Body of pancreas (tissue), 4 donors: Measurements from ENCODE around the gene CTDSPL. TPM values are rescaled to one million over a fixed set of nuclear protein-coding genes. Genes with fewer than 3 reads are reported as not detected.

Experiments used
- ATAC-seq: fragments of 150-250 bp; one replicate; pipeline ENCODE4 v1.9.1; 2016
- DNase-seq, 4 donors: peaks; one replicate each; pipeline ENCODE4 v3.0.0-alpha.2; 2019
- H3K27ac ChIP-seq, 4 donors: fragments of 200-600 bp; sonication (generic); 1 replicate in 3 of 4; 2 replicates in 1 of 4; pipeline versions ENCODE4 v1.5.1 to v1.6.1; 2016 to 2019; ENCODE audit warnings: mild to moderate bottlenecking in 1 of 4, mixed read lengths in 1 of 4, moderate library complexity in 1 of 4
- H3K27me3 ChIP-seq, 2 donors: fragments of 200-600 bp; sonication (generic); one replicate each; pipeline ENCODE4 v1.6.0; 2016; ENCODE audit warnings: mild to moderate bottlenecking in 1 of 2
- H3K36me3 ChIP-seq, 2 donors: fragments of 200-600 bp; sonication (generic); replicated peaks in 1 of 2; 2 replicates each; pipeline ENCODE4 v1.5.1; 2016; ENCODE audit warnings: low read depth in 2 of 2; ENCODE audit not compliant: insufficient read depth in 1 of 2
- H3K4me1 ChIP-seq: fragments of 200-600 bp; sonication (generic); one replicate; pipeline ENCODE4 v1.6.0; 2016
- H3K4me3 ChIP-seq, 2 donors: fragments of 200-600 bp; sonication (generic); 1 replicate in 1 of 2; 2 replicates in 1 of 2; pipeline ENCODE4 v1.5.1; 2016 to 2019
- H3K9me3 ChIP-seq, 3 donors: fragments of 200-600 bp; sonication (generic); 1 replicate in 2 of 3; 2 replicates in 1 of 3; pipeline ENCODE4 v1.5.1; 2016
- CTCF ChIP-seq, 7 experiments: fragments of 450-650 bp in 4 of 7; fragments of 200-600 bp in 3 of 7; sonication (generic) in 3 of 7; IDR thresholded peaks; one replicate each; pipeline ENCODE4 v1.5.1; 2016 to 2019; ENCODE audit warnings: antibody characterized with exemption in 7 of 7
- POLR2A ChIP-seq, 3 donors: fragments of 450-650 bp; IDR thresholded peaks; one replicate each; pipeline ENCODE4 v1.6.1; 2016; ENCODE audit warnings: antibody characterized with exemption in 3 of 3, mild to moderate bottlenecking in 2 of 3
- WGBS, 2 donors: methylation state at CpG; one replicate each; pipeline ENCODE4 v1.1.5; 2017; 5-methylcytosine and 5-hydroxymethylcytosine counted together
- intact Hi-C: fragments of 100-400 bp; cut with DNase I; formaldehyde crosslinking; loops from one replicate; pipeline ENCODE4 v1.15.1; 2023
- total RNA-seq, 2 donors: library from RNA; depleted of rRNA; stranded (reverse); fragments of >200 nt; gene quantifications; one replicate each; pipeline ENCODE4 v1.1.0, GENCODE V29; 2016

The CTDSPL gene
- total RNA-seq, 2 donors from 2014 or later: 23.6 to 25.4 TPM

GRCh38 chr3:37937156-37937555 lies 75.5 kb downstream of the CTDSPL start:
- intact Hi-C loops: no loop called here
- DNase-seq: no peak
- Histone ChIP-seq H3K9me3 (no peaks in the 10 kb centered on the region), H3K27me3 (no peaks in the 10 kb centered on the region), H3K27ac (peak overlapping the region; percentile 32 to 73 (median 42)), H3K36me3 (no peaks in the 10 kb centered on the region), H3K4me1 (peaks cover 48% of the 10 kb centered on the region), H3K4me3 (no peak overlapping the region)
- ATAC-seq: no peak
- TF ChIP-seq CTCF (IDR thresholded peaks at IDR 0.05) (no peak), POLR2A (IDR thresholded peaks at IDR 0.05) (no peak)
- WGBS, 2 donors: 74 to 78% methylated on average over 6 of the region's 6 CpGs

GRCh38 chr3:37938011-37938410 lies 76.3 kb downstream of the CTDSPL start:
- peaks cover 55% of the 10 kb centered on the region for H3K4me1 ChIP-seq
- no peaks in the 10 kb centered on the region for H3K9me3 ChIP-seq
- intact Hi-C loops: no loop called here
- no peak for DNase-seq
- TF ChIP-seq CTCF (IDR thresholded peaks at IDR 0.05): no peak
- no peak for TF ChIP-seq POLR2A (IDR thresholded peaks at IDR 0.05)
- 86 to 89% methylated on average over 2 of the region's 2 CpGs for WGBS, 2 donors
- peak overlapping the region in 1 of 4 donors; percentile 12 for H3K27ac ChIP-seq
- H3K4me3 ChIP-seq: no peak overlapping the region
- no peaks in the 10 kb centered on the region for H3K27me3 ChIP-seq
- ATAC-seq: no peak
- no peaks in the 10 kb centered on the region for H3K36me3 ChIP-seq

- H3K4me1 ChIP-seq: peaks cover 59% of the 10 kb centered on the region
- 83% methylated on average over 4 of the region's 4 CpGs for WGBS, 2 donors
These were observed 78.7 kb downstream of the CTDSPL start for GRCh38 chr3:37940242-37940908.

GRCh38 chr3:37941608-37942508 lies 80.2 kb downstream of the CTDSPL start:
- Histone ChIP-seq H3K4me1 (peaks cover 57% of the 10 kb centered on the region), H3K4me3 (no peak overlapping the region), H3K36me3 (no peaks in the 10 kb centered on the region), H3K27ac (peak overlapping the region in 3 of 4 donors; percentile 32 to 45 (median 36)), H3K9me3 (no peaks in the 10 kb centered on the region), H3K27me3 (no peaks in the 10 kb centered on the region)
- intact Hi-C loops: no loop called here
- DNase-seq (no peak), ATAC-seq (no peak)
- WGBS, 2 donors: 77 to 88% methylated on average over 12 of the region's 12 CpGs
- no peak for TF ChIP-seq CTCF (IDR thresholded peaks at IDR 0.05)
- no peak for TF ChIP-seq POLR2A (IDR thresholded peaks at IDR 0.05)

More at GRCh38 chr3:37940242-37940908, 78.7 kb downstream of the CTDSPL start:
- no peak for TF ChIP-seq POLR2A (IDR thresholded peaks at IDR 0.05)
- no peak for TF ChIP-seq CTCF (IDR thresholded peaks at IDR 0.05)
- ATAC-seq (no peak), DNase-seq (no peak)
- no peak overlapping the region for H3K27ac ChIP-seq
- no peaks in the 10 kb centered on the region for H3K36me3 ChIP-seq
- no peaks in the 10 kb centered on the region for H3K27me3 ChIP-seq
- intact Hi-C loops: no loop called here
- no peak overlapping the region for H3K4me3 ChIP-seq
- no peaks in the 10 kb centered on the region for H3K9me3 ChIP-seq
